GM23338 (cell line): ENCODE measurements around the gene EXOC6B. TPM values are rescaled to one million over a fixed set of nuclear protein-coding genes. Genes with fewer than 3 reads are reported as not detected.

ENCODE experiments used
- ATAC-seq: fragments of 200-7000 bp; cut with Tn5 transposase; 3 replicates; pipeline ENCODE4 v1.9.1; 2020
- DNase-seq: peaks from one replicate; pipeline ENCODE4 v3.0.0-alpha.2; 2015; ENCODE audit warnings: low spot score
- H2AFZ ChIP-seq: fragments of 200-600 bp; sonication (generic); 2 replicates; pipeline ENCODE4 v1.8.0; 2016; ENCODE audit warnings: antibody characterized with exemption, mild to moderate bottlenecking, moderate library complexity
- H3F3A ChIP-seq: fragments of 200-600 bp; sonication (generic); replicated peaks from 2 replicates; pipeline ENCODE4 v1.8.0; 2017; ENCODE audit warnings: antibody characterized with exemption, mixed run types, low read depth
- H3K27ac ChIP-seq: fragments of 200-600 bp; sonication (generic); 2 replicates; pipeline ENCODE4 v1.6.1; 2016; ENCODE audit warnings: low read depth
- H3K27me3 ChIP-seq: fragments of 200-600 bp; sonication (generic); 2 replicates; pipeline ENCODE4 v1.8.0; 2016; ENCODE audit warnings: mild to moderate bottlenecking, mixed run types, moderate library complexity; ENCODE audit not compliant: insufficient read depth
- H3K36me3 ChIP-seq: fragments of 200-600 bp; sonication (generic); 2 replicates; pipeline ENCODE4 v1.8.0; 2016; ENCODE audit warnings: mild to moderate bottlenecking; ENCODE audit not compliant: insufficient read depth
- H3K4me1 ChIP-seq: fragments of 200-600 bp; sonication (generic); 2 replicates; pipeline ENCODE4 v1.8.0; 2016; ENCODE audit warnings: mild to moderate bottlenecking, moderate library complexity; ENCODE audit not compliant: insufficient read depth
- H3K4me2 ChIP-seq: fragments of 200-600 bp; sonication (generic); 2 replicates; pipeline ENCODE4 v1.7.1; 2017; ENCODE audit warnings: mixed run types
- H3K4me3 ChIP-seq: fragments of 200-600 bp; sonication (generic); 2 replicates; pipeline ENCODE4 v1.6.1; 2016; ENCODE audit warnings: mixed run types
- H3K79me2 ChIP-seq: fragments of 200-600 bp; sonication (generic); replicated peaks from 2 replicates; pipeline ENCODE4 v1.8.0; 2017; ENCODE audit warnings: mild to moderate bottlenecking; ENCODE audit not compliant: insufficient read depth
- H3K9me2 ChIP-seq: fragments of 200-600 bp; sonication (generic); 2 replicates; pipeline ENCODE4 v1.8.0; 2017; ENCODE audit not compliant: insufficient read depth
- H4K20me1 ChIP-seq: fragments of 200-600 bp; sonication (generic); replicated peaks from 2 replicates; pipeline ENCODE4 v1.8.0; 2017; ENCODE audit warnings: mild to moderate bottlenecking; ENCODE audit not compliant: insufficient read depth
- H3K27ac Mint-ChIP-seq: 2 replicates; pipeline ENCODE4 v1.8.0; 2020; ENCODE audit warnings: inconsistent platforms, mild to moderate bottlenecking, moderate library complexity, mixed read lengths
- H3K27me3 Mint-ChIP-seq: 3 replicates; pipeline ENCODE4 v1.8.0; 2022; ENCODE audit warnings: low read depth, mild to moderate bottlenecking, moderate library complexity, mixed read lengths, inconsistent platforms; ENCODE audit not compliant: insufficient read depth, poor library complexity
- H3K36me3 Mint-ChIP-seq: 3 replicates; pipeline ENCODE4 v1.8.0; 2021; ENCODE audit warnings: low read depth, mild to moderate bottlenecking, inconsistent platforms, moderate library complexity, mixed read lengths
- H3K4me1 Mint-ChIP-seq: 3 replicates; pipeline ENCODE4 v1.8.0; 2020; ENCODE audit warnings: mild to moderate bottlenecking, inconsistent platforms, mixed read lengths
- H3K4me3 Mint-ChIP-seq: 3 replicates; pipeline ENCODE4 v1.8.0; 2021; ENCODE audit warnings: moderate library complexity, mild to moderate bottlenecking, inconsistent platforms, mixed read lengths
- H3K9me3 Mint-ChIP-seq: 3 replicates; pipeline ENCODE4 v1.8.0; 2020; ENCODE audit warnings: moderate library complexity, mild to moderate bottlenecking, inconsistent platforms, mixed read lengths
- CREB1 ChIP-seq: fragments of 250-450 bp; sonication (Bioruptor Pico); IDR thresholded peaks from 2 replicates; pipeline ENCODE4 v1.5.0; 2020; ENCODE audit warnings: low read depth, mild to moderate bottlenecking, moderate library complexity
- EZH2phosphoT487 ChIP-seq: fragments of 200-600 bp; sonication (generic); IDR thresholded peaks from one replicate; pipeline ENCODE4 v1.8.1; 2018; ENCODE audit warnings: antibody characterized with exemption; ENCODE audit not compliant: unreplicated experiment
- JUNB ChIP-seq: IDR thresholded peaks from one replicate; pipeline ENCODE4 v1.6.1; 2016; ENCODE audit warnings: antibody characterized with exemption; ENCODE audit not compliant: unreplicated experiment
- POLR2AphosphoS5 ChIP-seq: IDR thresholded peaks from 2 replicates; pipeline ENCODE4 v1.6.1; 2016; ENCODE audit warnings: antibody characterized with exemption, low read depth
- ZNF331 ChIP-seq: fragments of 250-450 bp; sonication (Bioruptor Pico); IDR thresholded peaks from 2 replicates; pipeline ENCODE4 v1.5.0; 2020; ENCODE audit warnings: low read depth, mild to moderate bottlenecking, moderate library complexity
- polyA plus RNA-seq: library from polyadenylated mRNA; unstranded; fragments of >200 nt; fragmentation: Nextera tagmentation; extraction: Ambion mirVana; gene quantifications from 2 replicates; pipeline ENCODE4 v1.2.1, GENCODE V29; 2016
- total RNA-seq: library from RNA; depleted of rRNA; stranded (reverse); fragments of >200 nt; shearing (Covaris generic); gene quantifications from 2 replicates; pipeline ENCODE4 v1.2.3, GENCODE V29; 2014
- TF ChIP-seq, protein P1 (sequence below): IDR thresholded peaks from one replicate; pipeline ENCODE4 v1.6.1; 2018; ENCODE audit warnings: antibody characterized with exemption; ENCODE audit not compliant: unreplicated experiment
- TF ChIP-seq, protein P2 (sequence below), 2 experiments: fragments of 200-600 bp in 1 of 2; sonication (generic) in 1 of 2; conservative IDR thresholded peaks; 2 replicates each; pipeline versions ENCODE4 v1.5.1 to v1.6.1; 2016 to 2017; ENCODE audit warnings: antibody characterized with exemption in 2 of 2, low read depth in 2 of 2, mild to moderate bottlenecking in 2 of 2, moderate library complexity in 1 of 2
- TF ChIP-seq, protein P3 (sequence below): IDR thresholded peaks from 2 replicates; pipeline ENCODE4 v1.6.1; 2016; ENCODE audit warnings: antibody characterized with exemption

EXOC6B gene
- total and polyA plus RNA-seq, 2 experiments from 2014 or later, result 7.2 to 45.9 TPM

DNA sequence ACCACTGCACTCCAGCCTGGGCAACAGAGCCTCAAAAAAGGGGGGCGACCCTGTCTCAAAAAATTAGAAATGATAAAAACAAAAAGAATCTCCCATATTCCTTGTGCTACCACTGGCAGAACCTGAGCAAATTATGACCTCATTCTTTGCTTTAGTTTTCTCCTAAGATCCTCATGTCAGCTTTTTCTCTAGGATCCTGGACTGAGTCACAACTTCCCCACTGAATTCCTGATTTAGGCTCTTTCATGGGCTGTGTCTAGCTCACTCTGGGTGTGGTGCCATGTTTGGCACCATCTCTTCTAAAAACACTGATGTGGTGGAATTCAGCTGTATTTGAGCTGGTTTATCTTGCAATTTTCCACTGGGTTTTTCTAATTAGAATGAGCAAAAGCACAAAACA lies 37.1 kb downstream of the EXOC6B start (continued):
- TF ChIP-seq, protein P1, sequence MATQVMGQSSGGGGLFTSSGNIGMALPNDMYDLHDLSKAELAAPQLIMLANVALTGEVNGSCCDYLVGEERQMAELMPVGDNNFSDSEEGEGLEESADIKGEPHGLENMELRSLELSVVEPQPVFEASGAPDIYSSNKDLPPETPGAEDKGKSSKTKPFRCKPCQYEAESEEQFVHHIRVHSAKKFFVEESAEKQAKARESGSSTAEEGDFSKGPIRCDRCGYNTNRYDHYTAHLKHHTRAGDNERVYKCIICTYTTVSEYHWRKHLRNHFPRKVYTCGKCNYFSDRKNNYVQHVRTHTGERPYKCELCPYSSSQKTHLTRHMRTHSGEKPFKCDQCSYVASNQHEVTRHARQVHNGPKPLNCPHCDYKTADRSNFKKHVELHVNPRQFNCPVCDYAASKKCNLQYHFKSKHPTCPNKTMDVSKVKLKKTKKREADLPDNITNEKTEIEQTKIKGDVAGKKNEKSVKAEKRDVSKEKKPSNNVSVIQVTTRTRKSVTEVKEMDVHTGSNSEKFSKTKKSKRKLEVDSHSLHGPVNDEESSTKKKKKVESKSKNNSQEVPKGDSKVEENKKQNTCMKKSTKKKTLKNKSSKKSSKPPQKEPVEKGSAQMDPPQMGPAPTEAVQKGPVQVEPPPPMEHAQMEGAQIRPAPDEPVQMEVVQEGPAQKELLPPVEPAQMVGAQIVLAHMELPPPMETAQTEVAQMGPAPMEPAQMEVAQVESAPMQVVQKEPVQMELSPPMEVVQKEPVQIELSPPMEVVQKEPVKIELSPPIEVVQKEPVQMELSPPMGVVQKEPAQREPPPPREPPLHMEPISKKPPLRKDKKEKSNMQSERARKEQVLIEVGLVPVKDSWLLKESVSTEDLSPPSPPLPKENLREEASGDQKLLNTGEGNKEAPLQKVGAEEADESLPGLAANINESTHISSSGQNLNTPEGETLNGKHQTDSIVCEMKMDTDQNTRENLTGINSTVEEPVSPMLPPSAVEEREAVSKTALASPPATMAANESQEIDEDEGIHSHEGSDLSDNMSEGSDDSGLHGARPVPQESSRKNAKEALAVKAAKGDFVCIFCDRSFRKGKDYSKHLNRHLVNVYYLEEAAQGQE, result no peak
- TF ChIP-seq ZNF331 (CRISPR knock-in tag), result no peak
- TF ChIP-seq POLR2AphosphoS5, result no peak
- TF ChIP-seq, protein P2, sequence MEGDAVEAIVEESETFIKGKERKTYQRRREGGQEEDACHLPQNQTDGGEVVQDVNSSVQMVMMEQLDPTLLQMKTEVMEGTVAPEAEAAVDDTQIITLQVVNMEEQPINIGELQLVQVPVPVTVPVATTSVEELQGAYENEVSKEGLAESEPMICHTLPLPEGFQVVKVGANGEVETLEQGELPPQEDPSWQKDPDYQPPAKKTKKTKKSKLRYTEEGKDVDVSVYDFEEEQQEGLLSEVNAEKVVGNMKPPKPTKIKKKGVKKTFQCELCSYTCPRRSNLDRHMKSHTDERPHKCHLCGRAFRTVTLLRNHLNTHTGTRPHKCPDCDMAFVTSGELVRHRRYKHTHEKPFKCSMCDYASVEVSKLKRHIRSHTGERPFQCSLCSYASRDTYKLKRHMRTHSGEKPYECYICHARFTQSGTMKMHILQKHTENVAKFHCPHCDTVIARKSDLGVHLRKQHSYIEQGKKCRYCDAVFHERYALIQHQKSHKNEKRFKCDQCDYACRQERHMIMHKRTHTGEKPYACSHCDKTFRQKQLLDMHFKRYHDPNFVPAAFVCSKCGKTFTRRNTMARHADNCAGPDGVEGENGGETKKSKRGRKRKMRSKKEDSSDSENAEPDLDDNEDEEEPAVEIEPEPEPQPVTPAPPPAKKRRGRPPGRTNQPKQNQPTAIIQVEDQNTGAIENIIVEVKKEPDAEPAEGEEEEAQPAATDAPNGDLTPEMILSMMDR (conservative IDR thresholded peaks at IDR 0.05; ENCODE audit: low read depth in 2 of 2), result no peak
- no peak for TF ChIP-seq CREB1 (CRISPR knock-in tag)
- TF ChIP-seq, protein P3, sequence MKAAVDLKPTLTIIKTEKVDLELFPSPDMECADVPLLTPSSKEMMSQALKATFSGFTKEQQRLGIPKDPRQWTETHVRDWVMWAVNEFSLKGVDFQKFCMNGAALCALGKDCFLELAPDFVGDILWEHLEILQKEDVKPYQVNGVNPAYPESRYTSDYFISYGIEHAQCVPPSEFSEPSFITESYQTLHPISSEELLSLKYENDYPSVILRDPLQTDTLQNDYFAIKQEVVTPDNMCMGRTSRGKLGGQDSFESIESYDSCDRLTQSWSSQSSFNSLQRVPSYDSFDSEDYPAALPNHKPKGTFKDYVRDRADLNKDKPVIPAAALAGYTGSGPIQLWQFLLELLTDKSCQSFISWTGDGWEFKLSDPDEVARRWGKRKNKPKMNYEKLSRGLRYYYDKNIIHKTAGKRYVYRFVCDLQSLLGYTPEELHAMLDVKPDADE, result no peak
- TF ChIP-seq EZH2phosphoT487, result no peak

DNA sequence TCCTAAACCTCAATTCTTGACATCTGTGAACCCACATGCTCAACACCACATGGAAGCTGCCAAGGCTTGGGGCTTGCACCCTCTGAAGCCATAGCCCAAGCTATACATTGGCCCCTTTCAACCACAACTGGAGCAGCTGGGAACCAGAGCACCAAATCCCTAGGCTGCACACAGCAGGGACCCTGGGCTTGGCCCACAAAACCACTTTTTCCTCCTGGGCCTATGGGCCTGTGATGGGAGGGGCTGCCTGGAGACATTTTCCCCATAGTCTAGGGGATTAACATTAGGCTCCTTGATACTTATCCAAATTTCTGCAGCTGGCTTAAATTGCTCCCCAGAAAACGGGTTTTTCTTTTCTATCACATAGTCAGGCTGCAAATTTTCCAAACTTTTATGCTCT lies 40.3 kb downstream of the EXOC6B start:
- H3K27ac ChIP-seq, result no peak overlapping the region
- H3K36me3 ChIP-seq, result no peaks in the 10 kb centered on the region
- DNase-seq (no peak), ATAC-seq (no peak)
- peaks cover 1% of the 10 kb centered on the region for H3K27me3 Mint-ChIP-seq
- H3K27me3 ChIP-seq, result no peaks in the 10 kb centered on the region
- H3K9me3 Mint-ChIP-seq, result peaks cover 14% of the 10 kb centered on the region; the same call in 2 of the 3 replicates
- H3K4me3 ChIP-seq, result no peak overlapping the region
- H3K4me3 Mint-ChIP-seq, result no peak overlapping the region
- H3K79me2 ChIP-seq, result no peaks in the 10 kb centered on the region
- H3F3A ChIP-seq, result no peaks in the 10 kb centered on the region
- no peak overlapping the region for H3K27ac Mint-ChIP-seq
- H2AFZ ChIP-seq, result no peak overlapping the region
- no peaks in the 10 kb centered on the region for H3K9me2 ChIP-seq
- H4K20me1 ChIP-seq, result no peaks in the 10 kb centered on the region
- H3K4me1 ChIP-seq, result peaks cover 10% of the 10 kb centered on the region
- H3K4me1 Mint-ChIP-seq, result peaks cover 11% of the 10 kb centered on the region
- peaks cover 23% of the 10 kb centered on the region for H3K36me3 Mint-ChIP-seq
- no peak overlapping the region for H3K4me2 ChIP-seq
- TF ChIP-seq, protein P3, result no peak
- TF ChIP-seq JUNB, result no peak
- TF ChIP-seq, protein P2 (conservative IDR thresholded peaks at IDR 0.05; ENCODE audit: low read depth in 2 of 2), result no peak
